DOHH2 (cell line): ENCODE results near the gene PLPPR1.

Experiments
- H3F3A ChIP-seq: fragments of 200-600 bp; sonication (generic), shearing (Covaris generic); 2 replicates; pipeline ENCODE4 v1.6.0; 2016; ENCODE audit warnings: antibody characterized with exemption, mild to moderate bottlenecking; ENCODE audit not compliant: control insufficient read depth, insufficient read depth
- H3K27ac ChIP-seq: fragments of 200-600 bp; sonication (generic); 2 replicates; pipeline ENCODE4 v1.5.1; 2014; ENCODE audit warnings: low read depth, mild to moderate bottlenecking, low read length, moderate library complexity
- H3K27me3 ChIP-seq: fragments of 200-600 bp; sonication (generic); 2 replicates; pipeline ENCODE4 v1.6.1; 2014; ENCODE audit warnings: mild to moderate bottlenecking, low read length, mixed read lengths; ENCODE audit not compliant: control insufficient read depth
- H3K36me3 ChIP-seq: fragments of 200-600 bp; sonication (generic); 2 replicates; pipeline ENCODE4 v1.6.1; 2014; ENCODE audit warnings: mild to moderate bottlenecking, low read length, moderate library complexity, mixed read lengths; ENCODE audit not compliant: control insufficient read depth
- H3K4me1 ChIP-seq: fragments of 200-600 bp; sonication (generic); 2 replicates; pipeline ENCODE4 v1.6.1; 2014; ENCODE audit warnings: mild to moderate bottlenecking, low read length, mixed read lengths; ENCODE audit not compliant: control insufficient read depth
- H3K4me2 ChIP-seq: fragments of 200-600 bp; sonication (generic); 2 replicates; pipeline ENCODE4 v1.6.0; 2014; ENCODE audit warnings: mild to moderate bottlenecking, low read length, moderate library complexity
- H3K4me3 ChIP-seq: fragments of 200-600 bp; sonication (generic); 2 replicates; pipeline ENCODE4 v1.5.1; 2014; ENCODE audit warnings: mild to moderate bottlenecking, low read length, mixed read lengths
- H3K79me2 ChIP-seq: fragments of 200-600 bp; sonication (generic); 2 replicates; pipeline ENCODE4 v1.6.1; 2014; ENCODE audit warnings: mild to moderate bottlenecking, low read length, mixed read lengths; ENCODE audit not compliant: control insufficient read depth
- H3K9me2 ChIP-seq: fragments of 200-600 bp; sonication (generic); replicated peaks from 2 replicates; pipeline ENCODE4 v1.6.1; 2014; ENCODE audit warnings: mild to moderate bottlenecking, low read length, mixed read lengths; ENCODE audit not compliant: control insufficient read depth
- H3K9me3 ChIP-seq: fragments of 200-600 bp; sonication (generic); 2 replicates; pipeline ENCODE4 v1.6.1; 2014; ENCODE audit warnings: antibody characterized with exemption, low read length, mixed read lengths; ENCODE audit not compliant: control insufficient read depth, insufficient read depth
- H4K20me1 ChIP-seq: fragments of 200-600 bp; sonication (generic); 2 replicates; pipeline ENCODE4 v1.6.0; 2014; ENCODE audit warnings: low read depth, mild to moderate bottlenecking, antibody characterized with exemption, low read length, moderate library complexity; ENCODE audit not compliant: control insufficient read depth, insufficient read depth
- EZH2phosphoT487 ChIP-seq: fragments of 200-600 bp; sonication (generic); IDR thresholded peaks from 2 replicates; pipeline ENCODE4 v1.6.1; 2017; ENCODE audit warnings: borderline replicate concordance, mild to moderate bottlenecking, antibody characterized with exemption, low read length, moderate library complexity, mixed read lengths
- TF ChIP-seq, protein P1 (sequence below): fragments of 200-600 bp; sonication (generic); IDR thresholded peaks from one replicate; pipeline ENCODE4 v1.5.1; 2014; ENCODE audit warnings: antibody characterized with exemption, mild to moderate bottlenecking, low read depth, low read length; ENCODE audit not compliant: poor library complexity, severe bottlenecking

The PLPPR1 gene

DNA sequence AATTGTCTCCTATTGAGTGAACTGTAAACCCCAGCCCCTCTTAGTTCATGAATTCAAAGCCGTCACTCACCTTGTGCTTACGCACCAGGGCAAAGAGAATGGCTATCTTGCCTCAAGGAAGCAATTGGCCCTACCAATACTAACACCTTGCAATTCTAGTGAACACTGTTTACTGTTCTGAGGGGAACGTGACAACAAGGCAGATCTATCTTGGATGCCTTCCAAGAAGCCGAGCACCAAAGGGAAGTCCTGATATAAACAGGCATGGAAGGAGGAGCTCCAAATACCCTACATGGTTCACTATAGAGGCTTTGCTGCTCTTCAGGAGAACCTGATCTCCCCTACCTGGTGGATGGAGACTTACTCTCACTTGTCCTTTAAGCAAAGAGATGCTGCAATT lies 1.7 kb upstream of the PLPPR1 start:
- Histone ChIP-seq H3K4me2 (no peak overlapping the region), H3F3A (no peaks in the 10 kb centered on the region), H4K20me1 (no peaks in the 10 kb centered on the region), H3K9me3 (peaks cover 4% of the 10 kb centered on the region; the same call in 1 of the 2 replicates), H3K79me2 (no peaks in the 10 kb centered on the region), H3K4me3 (no peak overlapping the region), H3K36me3 (no peaks in the 10 kb centered on the region), H3K27ac (no peak overlapping the region), H3K4me1 (no peaks in the 10 kb centered on the region), H3K27me3 (no peaks in the 10 kb centered on the region), H3K9me2 (no peaks in the 10 kb centered on the region)
- TF ChIP-seq, protein P1, sequence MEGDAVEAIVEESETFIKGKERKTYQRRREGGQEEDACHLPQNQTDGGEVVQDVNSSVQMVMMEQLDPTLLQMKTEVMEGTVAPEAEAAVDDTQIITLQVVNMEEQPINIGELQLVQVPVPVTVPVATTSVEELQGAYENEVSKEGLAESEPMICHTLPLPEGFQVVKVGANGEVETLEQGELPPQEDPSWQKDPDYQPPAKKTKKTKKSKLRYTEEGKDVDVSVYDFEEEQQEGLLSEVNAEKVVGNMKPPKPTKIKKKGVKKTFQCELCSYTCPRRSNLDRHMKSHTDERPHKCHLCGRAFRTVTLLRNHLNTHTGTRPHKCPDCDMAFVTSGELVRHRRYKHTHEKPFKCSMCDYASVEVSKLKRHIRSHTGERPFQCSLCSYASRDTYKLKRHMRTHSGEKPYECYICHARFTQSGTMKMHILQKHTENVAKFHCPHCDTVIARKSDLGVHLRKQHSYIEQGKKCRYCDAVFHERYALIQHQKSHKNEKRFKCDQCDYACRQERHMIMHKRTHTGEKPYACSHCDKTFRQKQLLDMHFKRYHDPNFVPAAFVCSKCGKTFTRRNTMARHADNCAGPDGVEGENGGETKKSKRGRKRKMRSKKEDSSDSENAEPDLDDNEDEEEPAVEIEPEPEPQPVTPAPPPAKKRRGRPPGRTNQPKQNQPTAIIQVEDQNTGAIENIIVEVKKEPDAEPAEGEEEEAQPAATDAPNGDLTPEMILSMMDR: no peak
- TF ChIP-seq EZH2phosphoT487: no peak

DNA sequence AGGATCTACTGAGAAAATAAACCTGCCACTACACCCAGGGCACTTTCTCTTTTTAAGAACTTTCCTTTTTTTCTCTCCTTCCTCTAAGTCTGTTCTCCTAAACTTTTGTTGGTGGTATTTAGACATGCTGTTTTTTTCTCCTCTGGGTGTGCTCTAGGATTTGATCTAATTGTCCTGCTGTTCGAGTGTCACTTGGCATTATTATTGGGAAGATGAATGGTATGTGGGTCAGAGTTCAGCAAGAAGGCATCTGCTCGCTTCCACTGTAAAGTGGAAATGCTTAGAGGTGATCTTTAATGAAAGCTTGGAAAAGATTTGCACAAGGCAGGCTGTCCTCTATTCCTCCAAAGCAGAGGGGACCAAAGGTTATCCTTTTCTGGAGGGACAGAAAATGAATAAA lies 1.3 kb upstream of the PLPPR1 start:
- peaks cover 4% of the 10 kb centered on the region; the same call in 1 of the 2 replicates for H3K9me3 ChIP-seq
- no peaks in the 10 kb centered on the region for H3F3A ChIP-seq
- H3K79me2 ChIP-seq: no peaks in the 10 kb centered on the region
- no peak overlapping the region for H3K4me3 ChIP-seq
- no peaks in the 10 kb centered on the region for H3K9me2 ChIP-seq
- H3K27ac ChIP-seq: no peak overlapping the region
- H3K36me3 ChIP-seq: no peaks in the 10 kb centered on the region
- H3K4me2 ChIP-seq: no peak overlapping the region
- TF ChIP-seq, protein P1: no peak
- TF ChIP-seq EZH2phosphoT487: no peak
- no peaks in the 10 kb centered on the region for H4K20me1 ChIP-seq
- H3K4me1 ChIP-seq: no peaks in the 10 kb centered on the region
- H3K27me3 ChIP-seq: no peaks in the 10 kb centered on the region

DNA sequence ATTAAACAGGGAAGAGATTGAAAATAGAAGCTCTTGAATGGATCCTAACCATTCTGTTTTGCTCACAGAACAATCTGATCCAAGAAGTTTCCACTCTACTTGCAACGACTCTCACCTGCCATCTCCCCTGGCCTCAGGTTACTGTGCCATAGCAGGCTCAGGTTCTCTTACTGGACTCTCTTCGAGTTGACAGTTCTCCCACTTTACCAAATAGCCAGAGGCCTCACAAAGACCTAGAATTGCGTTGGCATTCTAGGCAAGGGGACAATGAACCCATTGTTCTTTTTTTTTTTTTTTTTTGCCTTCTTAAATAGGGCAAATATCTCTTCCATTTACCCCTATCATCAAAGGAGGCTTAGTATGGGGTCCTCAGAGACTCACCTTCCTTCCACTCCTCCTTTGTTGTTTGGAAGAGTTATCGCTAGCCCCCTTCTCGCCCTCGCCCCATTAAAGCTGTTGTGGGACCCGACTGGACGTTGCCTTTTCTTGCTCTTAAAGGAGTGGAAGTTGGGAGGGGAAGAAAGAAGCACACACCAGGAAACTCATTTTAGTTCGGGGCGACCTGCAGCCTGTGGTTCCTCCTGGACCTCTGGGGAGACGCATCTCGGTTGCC lies 688 bp upstream of the PLPPR1 start:
- no peaks in the 10 kb centered on the region for H3F3A ChIP-seq
- H3K36me3 ChIP-seq: no peaks in the 10 kb centered on the region
- no peaks in the 10 kb centered on the region for H3K79me2 ChIP-seq
- H3K9me2 ChIP-seq: no peaks in the 10 kb centered on the region
- peaks cover 4% of the 10 kb centered on the region; the same call in 1 of the 2 replicates for H3K9me3 ChIP-seq
- H4K20me1 ChIP-seq: no peaks in the 10 kb centered on the region
- no peak overlapping the region for H3K4me2 ChIP-seq
- H3K4me1 ChIP-seq: no peaks in the 10 kb centered on the region
- no peaks in the 10 kb centered on the region for H3K27me3 ChIP-seq
- no peak for TF ChIP-seq EZH2phosphoT487
- TF ChIP-seq, protein P1: no peak
- no peak overlapping the region for H3K4me3 ChIP-seq
- no peak overlapping the region for H3K27ac ChIP-seq
